ENCODE measurements around the gene TMPRSS13. TPM values are rescaled to one million over a fixed set of nuclear protein-coding genes. Genes with fewer than 3 reads are reported as not detected.

Gene TMPRSS13
- total RNA-seq, 1 donor from 2014 or later = not detected

DNA sequence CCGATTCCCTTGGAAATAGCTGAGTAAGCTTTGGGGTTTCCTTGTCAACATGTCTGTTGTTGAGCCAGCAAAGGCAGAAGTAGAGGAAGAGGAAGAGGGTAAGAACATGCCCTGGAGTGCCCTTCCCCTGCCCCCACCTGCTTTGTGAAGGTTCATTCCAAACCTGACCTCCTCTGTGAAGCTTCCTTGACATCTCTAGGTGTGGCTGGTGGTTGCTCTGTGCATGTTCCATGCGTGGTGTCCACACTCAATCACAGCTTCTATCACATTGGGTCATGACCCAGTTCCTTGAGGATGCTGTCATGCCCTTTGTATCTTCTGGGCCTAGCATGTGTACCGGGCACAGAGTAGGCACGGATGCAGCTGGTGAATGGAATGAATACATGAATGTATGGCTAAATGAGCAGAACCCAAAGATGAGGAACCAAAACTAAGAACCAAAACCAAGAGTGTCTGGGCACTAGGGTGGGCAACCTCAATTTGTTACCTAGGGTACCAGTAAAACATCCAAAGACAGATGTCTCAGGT is 29.0 kb downstream of the TMPRSS13 start:
- DNase-seq (ENCODE audit: low read depth in 2 of 2) = no peak

DNA sequence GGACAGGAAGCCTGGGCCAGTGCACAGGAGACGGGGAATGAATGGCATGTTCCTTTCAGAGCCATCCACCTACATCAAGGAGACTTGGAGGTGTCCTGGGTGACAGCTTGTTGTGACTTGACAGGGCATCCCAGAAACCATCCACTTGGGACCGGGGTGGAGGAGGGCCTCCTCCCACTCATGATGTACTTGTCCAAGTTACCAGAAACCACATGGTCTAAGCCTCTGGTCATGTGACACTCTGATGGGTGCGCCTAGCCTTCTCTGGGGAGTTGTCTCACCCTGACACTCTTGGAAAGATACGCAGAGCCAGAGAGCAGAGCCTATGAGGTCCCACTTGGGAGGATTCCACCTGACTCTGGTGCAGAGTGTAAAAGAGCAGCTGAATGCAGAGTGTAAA is 31.1 kb downstream of the TMPRSS13 start:
- DNase-seq (ENCODE audit: low read depth in 2 of 2) = no peak

DNA sequence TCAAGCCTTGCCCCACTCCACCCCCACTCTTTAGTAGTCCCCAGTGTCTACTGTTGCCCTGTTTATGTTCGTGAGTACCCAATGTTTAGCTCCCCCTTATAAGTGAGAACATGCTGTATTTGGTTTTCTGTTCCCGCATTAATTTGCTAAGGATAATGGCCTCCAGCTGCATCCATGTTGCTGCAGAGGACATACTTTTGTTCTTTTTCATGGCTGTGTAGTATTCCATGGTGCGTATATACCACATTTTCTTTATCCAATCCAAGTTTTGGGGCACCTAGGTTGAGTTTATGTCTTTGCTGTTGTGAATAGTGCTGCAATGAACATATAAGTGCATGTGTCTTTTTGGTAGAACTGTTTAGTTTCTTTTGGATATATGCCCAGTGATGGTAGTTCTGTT is 36.6 kb downstream of the TMPRSS13 start:
- DNase-seq (ENCODE audit: low read depth in 2 of 2) = no peak

DNA sequence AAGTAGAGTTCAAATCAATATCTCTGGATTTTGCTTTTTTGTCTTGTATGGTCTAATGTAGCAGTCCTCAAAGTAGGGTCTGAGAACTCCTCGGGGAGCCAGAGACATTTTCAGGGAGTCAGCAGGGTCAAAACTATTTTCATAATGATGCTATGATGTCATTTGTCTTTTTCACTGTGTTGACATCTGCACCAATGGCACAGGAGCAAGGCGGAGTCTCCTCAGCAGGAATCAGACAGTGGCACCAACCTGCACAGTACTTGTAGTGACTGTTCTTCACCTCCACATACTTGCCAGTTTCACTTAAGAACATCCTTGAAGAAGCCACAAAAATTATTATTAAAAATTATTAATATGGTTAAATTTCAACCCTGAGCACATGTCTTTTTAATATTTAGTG is 37.8 kb downstream of the TMPRSS13 start:
- no peak for DNase-seq (ENCODE audit: low read depth in 2 of 2)

DNA sequence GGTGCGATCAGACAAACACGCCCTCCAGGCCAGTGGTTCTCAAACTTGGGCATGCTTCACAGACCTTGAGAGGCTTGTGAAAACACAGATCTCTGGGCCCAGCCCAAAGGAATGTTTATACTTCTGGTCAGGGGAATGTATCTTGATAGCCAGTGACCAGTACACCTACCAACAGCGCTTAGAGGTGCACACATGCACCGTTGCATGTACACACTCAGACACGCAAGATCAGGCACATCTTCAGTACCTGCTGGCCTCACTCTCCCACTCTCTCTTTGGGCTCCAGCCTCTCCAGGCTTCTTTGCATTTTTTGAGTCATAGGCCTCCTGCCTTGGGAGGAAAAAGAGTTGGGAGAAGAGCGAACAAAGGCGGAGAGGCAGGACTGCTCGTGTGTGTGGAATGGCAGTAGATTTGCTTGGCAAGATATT is 41.0 kb downstream of the TMPRSS13 start:
- no peak for DNase-seq (ENCODE audit: low read depth in 2 of 2)

DNA sequence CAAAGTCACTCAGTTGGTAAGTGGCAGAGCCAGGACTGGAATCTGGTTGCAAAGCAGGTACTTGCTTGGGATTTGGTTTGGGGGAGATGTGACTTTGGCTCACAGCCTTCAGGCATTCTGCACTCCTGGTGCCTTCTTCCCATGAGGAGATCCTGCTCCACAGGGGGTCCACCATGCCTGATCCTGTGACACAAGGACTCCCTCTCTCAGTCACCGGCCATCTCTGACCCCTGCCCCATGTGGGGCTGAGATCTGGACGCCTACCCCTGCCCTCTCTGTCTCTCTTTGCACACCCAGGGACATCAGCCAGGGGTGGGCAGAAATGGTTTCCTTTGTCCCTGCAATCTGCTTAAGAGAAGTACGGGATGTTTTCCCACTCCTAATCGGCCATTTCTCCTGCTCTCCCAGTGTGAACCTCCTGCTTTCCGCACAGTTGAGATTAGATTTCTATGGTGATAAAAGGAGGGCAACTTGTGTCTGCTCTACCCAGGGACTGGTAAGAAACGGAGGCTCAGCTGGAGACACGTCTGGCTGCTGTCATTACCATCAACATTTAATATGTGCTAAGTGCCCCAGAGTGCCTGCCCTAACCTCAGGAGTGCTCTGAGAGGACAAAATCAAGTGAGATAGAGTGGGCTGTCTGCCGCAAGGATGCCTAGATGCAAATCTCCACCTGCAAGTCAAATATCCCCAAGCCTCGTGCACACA is 41.6 kb downstream of the TMPRSS13 start:
- no peak for DNase-seq (ENCODE audit: low read depth in 2 of 2)

DNA sequence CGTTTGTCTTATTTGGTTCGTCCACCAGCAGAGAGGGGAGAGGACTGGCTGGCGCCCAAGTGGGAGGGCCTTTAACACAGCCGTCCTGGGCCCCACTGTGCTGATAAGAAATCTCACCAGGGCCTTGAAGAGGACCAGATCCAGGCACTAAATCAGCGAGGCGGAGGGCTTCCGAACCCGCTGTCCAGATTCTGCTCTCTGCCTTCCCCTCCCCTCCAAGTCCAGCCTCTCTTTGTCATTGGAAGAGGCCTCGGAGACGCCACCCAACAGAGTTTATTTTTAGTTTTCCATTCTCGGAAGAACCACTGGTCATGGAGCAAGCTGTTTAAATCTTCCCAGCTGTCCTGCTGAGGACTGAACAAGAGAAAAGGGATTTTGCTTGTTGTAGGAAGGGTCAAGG is 43.4 kb downstream of the TMPRSS13 start:
- DNase-seq (ENCODE audit: low read depth in 2 of 2) = no peak

DNA sequence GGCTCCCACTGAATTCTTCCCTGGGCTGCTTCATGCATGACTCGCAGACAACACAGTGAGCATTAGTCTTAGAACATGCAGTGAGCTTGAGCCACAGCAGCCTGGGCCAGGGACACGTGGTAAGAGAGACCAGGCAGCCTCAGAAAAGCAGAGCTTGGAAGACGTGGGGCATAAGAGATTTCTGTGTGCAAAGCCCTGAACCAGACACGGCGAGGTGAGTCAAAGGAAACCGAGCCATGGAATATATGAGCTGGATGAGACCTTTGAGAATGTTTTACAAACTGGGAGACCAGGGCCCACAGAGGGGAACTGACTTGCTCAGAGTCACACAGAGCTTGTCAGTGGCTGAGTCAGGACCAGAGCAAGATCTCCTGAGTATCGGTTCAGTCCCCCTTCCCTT is 44.2 kb downstream of the TMPRSS13 start:
- no peak for DNase-seq (ENCODE audit: low read depth in 2 of 2)

DNA sequence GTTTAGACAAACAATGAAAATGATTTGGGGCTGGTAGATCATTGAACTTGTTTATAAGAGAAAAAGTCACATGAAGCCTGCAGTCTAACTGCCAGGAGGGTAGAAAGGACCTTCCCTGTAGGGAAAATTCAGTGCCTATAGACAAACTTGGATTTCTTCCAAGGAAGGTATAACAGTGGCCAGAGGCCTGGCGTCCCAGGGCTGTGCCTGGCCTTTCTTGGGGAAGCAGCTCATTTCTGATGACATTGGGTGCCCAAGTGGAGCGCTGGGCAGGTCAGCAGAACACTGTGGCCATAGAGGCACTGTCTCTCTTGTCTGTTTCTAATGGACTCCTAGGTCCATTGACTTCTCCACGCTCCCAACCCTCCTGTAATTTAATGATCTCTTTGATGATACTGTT is 46.1 kb downstream of the TMPRSS13 start:
- no peak for DNase-seq (ENCODE audit: low read depth in 2 of 2)

GRCh38 chr11:117882311-117882905 is 46.8 kb downstream of the TMPRSS13 start:
- DNase-seq (ENCODE audit: low read depth in 2 of 2) = no peak

GRCh38 chr11:117881217-117881616 is 48.0 kb downstream of the TMPRSS13 start:
- DNase-seq (ENCODE audit: low read depth in 2 of 2) = no peak

GRCh38 chr11:117879516-117880480 is 49.4 kb downstream of the TMPRSS13 start:
- no peak for DNase-seq (ENCODE audit: low read depth in 2 of 2)

DNA sequence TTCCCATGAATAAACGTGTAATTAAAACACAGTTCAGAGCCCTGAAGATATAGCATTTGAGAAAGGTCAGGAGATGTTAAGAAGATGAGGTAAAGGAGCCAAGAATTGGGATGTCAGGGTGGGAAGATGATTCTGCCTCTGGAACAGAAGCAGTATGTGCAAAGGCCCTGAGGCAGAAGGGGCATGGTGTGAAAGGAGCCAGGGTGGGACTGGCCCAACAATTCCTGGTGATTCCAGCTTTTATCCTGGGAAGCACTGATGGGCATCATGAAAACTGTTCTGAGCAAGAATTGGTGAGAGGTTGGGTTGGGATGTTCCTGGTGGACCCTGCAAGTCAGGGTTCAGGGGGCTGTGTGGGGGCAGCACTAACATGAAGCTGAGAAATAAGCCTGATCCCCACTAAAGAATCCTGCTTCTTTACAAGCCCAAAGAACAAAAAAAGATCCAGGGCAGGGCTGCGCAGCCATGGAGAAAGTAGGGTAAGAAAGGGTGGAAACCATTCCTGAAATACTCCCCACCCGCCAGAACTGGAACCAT is 50.2 kb downstream of the TMPRSS13 start:
- DNase-seq (ENCODE audit: low read depth in 2 of 2) = no peak

DNA sequence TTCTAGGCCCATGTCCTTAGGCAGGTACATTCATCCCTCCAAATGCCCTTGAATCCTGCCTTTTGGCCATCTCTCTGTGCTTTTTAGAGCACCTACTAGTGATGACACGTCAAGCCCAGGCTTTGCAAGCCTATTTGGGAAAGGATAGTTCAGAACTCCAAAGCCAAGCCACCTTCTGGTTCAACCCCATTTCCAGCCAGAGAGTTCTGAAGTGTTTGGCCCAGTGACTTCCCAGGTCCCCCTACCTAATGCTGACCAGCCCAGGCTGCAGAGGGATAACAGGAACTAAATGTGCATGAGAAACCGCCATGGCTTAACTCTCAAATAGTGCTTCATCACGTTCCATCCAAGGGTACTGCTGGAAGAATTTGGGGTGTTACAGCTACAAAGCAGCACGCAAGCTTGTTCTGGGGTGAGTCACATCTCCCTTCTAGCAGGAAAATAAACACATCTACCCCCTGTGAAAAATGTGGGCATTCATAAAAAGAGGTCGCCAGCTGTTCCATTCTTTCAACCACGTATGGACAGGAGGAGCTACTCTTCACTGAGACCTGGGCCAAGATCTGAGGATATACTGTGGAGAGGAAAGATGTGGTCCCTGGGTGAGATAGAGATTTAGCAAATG is 50.8 kb downstream of the TMPRSS13 start:
- DNase-seq (ENCODE audit: low read depth in 2 of 2) = no peak

DNA sequence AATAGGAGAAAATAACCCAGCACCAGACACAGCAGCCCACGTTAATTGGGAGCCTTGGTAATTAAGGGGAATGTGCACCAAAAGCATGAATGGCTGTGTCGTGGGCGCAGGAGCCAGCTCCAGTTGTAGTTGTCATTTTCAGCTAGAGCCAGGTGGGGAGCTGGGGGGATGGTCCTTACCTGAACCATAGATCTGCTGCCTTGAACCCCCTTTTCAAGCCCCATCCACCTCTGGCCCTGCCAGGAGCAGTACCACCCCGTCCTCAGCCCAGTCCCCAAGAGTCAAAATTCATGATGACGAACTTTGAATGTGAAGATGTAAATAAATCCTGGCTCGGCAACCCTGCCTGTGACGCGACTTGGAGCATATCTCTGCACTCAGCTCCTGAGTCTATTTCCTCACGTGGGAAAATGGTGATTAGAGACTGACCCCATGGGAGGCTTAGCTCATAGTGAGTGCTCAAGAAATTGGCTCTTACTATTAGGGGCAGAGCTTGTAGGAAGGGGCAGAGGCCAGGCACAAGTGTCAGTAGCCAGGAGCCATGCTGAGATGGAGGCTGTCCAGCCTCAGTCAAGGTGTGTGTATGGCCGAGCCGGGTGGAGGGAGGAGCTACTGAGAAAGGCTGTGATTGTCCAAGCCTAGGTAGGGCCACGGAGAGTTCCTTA is 52.0 kb downstream of the TMPRSS13 start:
- DNase-seq (ENCODE audit: low read depth in 2 of 2) = no peak

DNA sequence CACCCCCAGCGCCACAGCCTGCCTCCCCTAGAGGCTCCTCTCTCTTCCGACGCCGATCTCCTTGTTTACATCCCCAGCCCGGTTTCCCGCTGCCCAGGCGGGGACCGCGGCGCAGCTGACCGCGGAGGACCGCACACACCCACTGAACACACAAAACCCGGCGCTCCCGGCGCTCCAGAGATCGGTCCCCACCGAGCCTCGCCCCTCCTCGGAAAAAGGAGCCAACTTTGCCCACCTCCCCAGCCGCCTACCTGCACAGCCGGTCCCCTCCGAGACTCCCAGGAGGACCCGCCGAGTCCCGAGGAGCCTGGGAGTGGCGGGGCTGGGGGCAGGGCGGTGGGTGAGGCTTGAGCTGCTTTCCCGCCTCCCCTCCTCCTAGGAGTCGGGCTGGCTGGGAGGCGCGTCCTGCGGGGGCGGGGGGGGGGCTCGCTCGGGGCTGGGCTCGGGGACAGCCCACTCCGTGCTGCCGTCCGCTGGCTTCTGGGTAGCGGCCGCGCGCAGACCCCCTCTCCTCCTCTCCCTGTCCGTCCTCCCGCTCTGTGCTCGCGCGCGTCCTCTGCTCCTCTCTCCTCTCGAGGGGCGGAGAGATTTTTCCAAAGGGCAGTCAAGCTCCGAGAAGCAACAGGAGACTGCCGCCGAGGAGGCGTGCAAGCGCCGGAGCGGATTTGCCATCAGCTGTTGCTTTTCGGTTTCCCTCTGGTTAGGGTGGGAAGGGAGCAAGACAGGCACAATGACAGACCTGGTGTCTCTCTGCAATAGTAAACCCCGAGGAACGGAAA is 52.7 kb downstream of the TMPRSS13 start, which contains the start of gene FXYD6:
Gene FXYD6, minus strand, starts transcription at position 318 of the 779 bp plus-strand sequence. CDS start 33,882 bp downstream, outside the sequence.
- no peak for DNase-seq (ENCODE audit: low read depth in 2 of 2)

DNA sequence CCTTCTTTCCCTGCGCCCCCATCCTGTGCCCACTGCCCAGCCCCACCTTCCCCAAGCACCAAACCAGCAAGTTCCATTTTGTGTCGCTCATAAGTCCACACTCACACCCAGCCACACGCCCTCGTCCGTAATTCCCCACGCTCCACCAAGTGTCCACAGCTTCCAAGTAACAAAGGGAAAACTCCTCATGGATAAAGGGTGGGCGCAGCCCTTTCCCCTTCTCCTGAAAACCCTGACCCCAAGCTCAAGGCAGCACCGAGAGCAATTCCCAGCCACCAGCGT is 53.2 kb downstream of the TMPRSS13 start:
- DNase-seq (ENCODE audit: low read depth in 2 of 2) = no peak

- no peak for DNase-seq (ENCODE audit: low read depth in 2 of 2)
Observed at GRCh38 chr11:117875382-117876058, 53.7 kb downstream of the TMPRSS13 start.

GRCh38 chr11:117874910-117875381 is 54.3 kb downstream of the TMPRSS13 start:
- DNase-seq (ENCODE audit: low read depth in 2 of 2) = no peak

Measured in dermis microvascular lymphatic vessel endothelial cell (primary cell).